22Rv1 (cell line): Measurements from ENCODE around the gene TRAM2.
"Not testable (repeated sequence)": the region's sequence is repeated elsewhere in the genome, so short reads cannot be mapped to it uniquely, and the experiment has no call there.

Source experiments
- ZFX ChIP-seq: fragments of 450-650 bp; IDR thresholded peaks from 2 replicates; pipeline ENCODE4 v1.6.1; 2017; ENCODE audit warnings: antibody characterized with exemption, borderline replicate concordance
- TF ChIP-seq, protein P1 (sequence below): fragments of 450-650 bp; IDR thresholded peaks from 2 replicates; pipeline ENCODE4 v1.5.1; 2017; ENCODE audit warnings: mild to moderate bottlenecking

DNA sequence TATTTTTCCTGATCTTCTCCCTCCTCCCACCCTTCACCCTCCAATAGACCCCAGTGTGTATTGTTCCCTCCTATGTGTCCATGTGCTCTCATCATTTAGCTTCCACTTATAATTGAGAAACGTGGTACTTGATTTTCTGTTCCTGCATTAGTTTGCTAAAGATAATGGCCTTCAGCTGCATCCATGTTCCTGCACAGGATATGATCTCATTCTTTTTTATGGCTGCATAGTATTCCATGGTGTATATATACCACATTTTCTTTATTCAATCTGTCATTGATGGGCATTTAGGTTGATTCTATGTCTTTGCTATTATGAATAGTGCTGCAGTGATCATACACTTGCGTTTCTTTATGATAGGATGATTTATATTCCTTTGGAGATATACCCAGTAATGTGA, 115.7 kb downstream of the TRAM2 start:
- TF ChIP-seq, protein P1, sequence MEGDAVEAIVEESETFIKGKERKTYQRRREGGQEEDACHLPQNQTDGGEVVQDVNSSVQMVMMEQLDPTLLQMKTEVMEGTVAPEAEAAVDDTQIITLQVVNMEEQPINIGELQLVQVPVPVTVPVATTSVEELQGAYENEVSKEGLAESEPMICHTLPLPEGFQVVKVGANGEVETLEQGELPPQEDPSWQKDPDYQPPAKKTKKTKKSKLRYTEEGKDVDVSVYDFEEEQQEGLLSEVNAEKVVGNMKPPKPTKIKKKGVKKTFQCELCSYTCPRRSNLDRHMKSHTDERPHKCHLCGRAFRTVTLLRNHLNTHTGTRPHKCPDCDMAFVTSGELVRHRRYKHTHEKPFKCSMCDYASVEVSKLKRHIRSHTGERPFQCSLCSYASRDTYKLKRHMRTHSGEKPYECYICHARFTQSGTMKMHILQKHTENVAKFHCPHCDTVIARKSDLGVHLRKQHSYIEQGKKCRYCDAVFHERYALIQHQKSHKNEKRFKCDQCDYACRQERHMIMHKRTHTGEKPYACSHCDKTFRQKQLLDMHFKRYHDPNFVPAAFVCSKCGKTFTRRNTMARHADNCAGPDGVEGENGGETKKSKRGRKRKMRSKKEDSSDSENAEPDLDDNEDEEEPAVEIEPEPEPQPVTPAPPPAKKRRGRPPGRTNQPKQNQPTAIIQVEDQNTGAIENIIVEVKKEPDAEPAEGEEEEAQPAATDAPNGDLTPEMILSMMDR = not testable (repeated sequence)
- TF ChIP-seq ZFX = not testable (repeated sequence)
